Nephron (organoid): ENCODE measurements around the gene COMP.

Experiments
- H3K27ac Mint-ChIP-seq, 3 experiments: 2 replicates each; pipeline ENCODE4 v1.8.0; 2020; ENCODE audit warnings: mixed read lengths in 3 of 3, mild to moderate bottlenecking in 2 of 3, moderate library complexity in 1 of 3
- H3K27me3 Mint-ChIP-seq: 2 replicates; pipeline ENCODE4 v1.8.0; 2021; ENCODE audit warnings: low read depth, mild to moderate bottlenecking, moderate library complexity, mixed read lengths
- H3K36me3 Mint-ChIP-seq: 2 replicates; pipeline ENCODE4 v1.8.0; 2020; ENCODE audit warnings: low read depth, mixed read lengths
- H3K4me1 Mint-ChIP-seq: 2 replicates; pipeline ENCODE4 v1.8.0; 2020; ENCODE audit warnings: mixed read lengths
- H3K4me3 Mint-ChIP-seq, 3 experiments: 2 replicates each; pipeline ENCODE4 v1.8.0; 2020; ENCODE audit warnings: mild to moderate bottlenecking in 3 of 3, mixed read lengths in 3 of 3, moderate library complexity in 2 of 3
- H3K9me3 Mint-ChIP-seq: 2 replicates; pipeline ENCODE4 v1.8.0; 2020; ENCODE audit warnings: mixed read lengths
- CTCF ChIP-seq, 3 experiments: fragments of 200-600 bp; sonication (generic); IDR thresholded peaks; one replicate each; pipeline ENCODE4 v1.5.0; 2021; ENCODE audit warnings: antibody characterized with exemption in 3 of 3; ENCODE audit not compliant: unreplicated experiment in 3 of 3

The COMP gene

DNA sequence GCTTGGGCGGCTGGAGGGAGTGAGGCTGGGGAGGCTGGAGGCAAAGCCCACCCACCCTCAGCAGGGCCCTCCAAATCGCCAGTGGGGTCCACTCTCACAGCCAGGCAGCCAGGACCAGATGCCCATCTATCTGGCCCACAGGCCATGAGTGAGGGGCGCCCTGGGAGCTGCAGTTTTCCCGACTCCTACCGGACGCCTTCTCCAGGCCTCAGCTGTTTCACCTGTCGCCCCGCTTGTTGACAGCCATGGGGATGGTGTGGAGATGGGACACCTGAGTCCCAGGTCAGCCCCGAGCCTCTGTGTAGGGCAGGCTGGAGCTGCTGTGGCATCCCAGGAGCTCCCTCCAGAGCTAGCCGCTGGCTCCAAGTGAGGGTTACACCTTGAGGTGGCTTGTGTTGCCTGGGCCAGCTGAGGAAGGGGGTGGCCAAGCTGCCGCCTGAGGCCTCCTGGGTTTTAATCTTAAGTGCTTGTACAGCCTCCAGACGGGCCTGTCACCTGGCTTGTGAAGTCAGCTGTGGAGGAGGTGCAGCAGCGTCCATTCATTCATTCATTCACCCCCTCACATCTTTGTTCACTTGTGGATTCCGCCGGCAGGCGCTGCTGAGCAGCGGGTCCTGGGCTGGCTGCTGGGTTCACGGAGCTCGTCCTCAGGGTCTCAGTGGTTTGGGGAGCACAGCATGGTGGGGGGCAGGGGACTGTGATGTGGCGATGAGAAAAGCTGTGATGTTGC, 52.0 kb downstream of the COMP start:
- Mint-ChIP-seq H3K4me1 (peaks cover 31% of the 10 kb centered on the region), H3K36me3 (no peaks in the 10 kb centered on the region), H3K9me3 (no peaks in the 10 kb centered on the region), H3K27me3 (peaks cover 4% of the 10 kb centered on the region), H3K4me3 (no peak overlapping the region), H3K27ac (no peak overlapping the region)
- TF ChIP-seq CTCF (IDR thresholded peaks at IDR 0.05; ENCODE audit: unreplicated experiment in 3 of 3), result no peak

- Mint-ChIP-seq H3K9me3 (no peaks in the 10 kb centered on the region), H3K36me3 (no peaks in the 10 kb centered on the region), H3K27me3 (peaks cover 4% of the 10 kb centered on the region), H3K4me1 (peaks cover 29% of the 10 kb centered on the region), H3K4me3 (no peak overlapping the region), H3K27ac (peak overlapping the region; percentile 55 to 86 (median 66))
- no peak for TF ChIP-seq CTCF (IDR thresholded peaks at IDR 0.05; ENCODE audit: unreplicated experiment in 3 of 3)
Measured at GRCh38 chr19:18737954-18738351, 53.2 kb downstream of the COMP start.

GRCh38 chr19:18737337-18737953, 53.7 kb downstream of the COMP start:
- Mint-ChIP-seq H3K27me3 (peaks cover 4% of the 10 kb centered on the region), H3K36me3 (no peaks in the 10 kb centered on the region)
- TF ChIP-seq CTCF (IDR thresholded peaks at IDR 0.05; ENCODE audit: unreplicated experiment in 3 of 3), result no peak

GRCh38 chr19:18736415-18737336, 54.4 kb downstream of the COMP start:
- Mint-ChIP-seq H3K4me3 (no peak overlapping the region), H3K27me3 (peaks cover 4% of the 10 kb centered on the region), H3K4me1 (peaks cover 33% of the 10 kb centered on the region), H3K36me3 (no peaks in the 10 kb centered on the region), H3K27ac (peak overlapping the region in 1 of 3 experiments; percentile 6), H3K9me3 (no peaks in the 10 kb centered on the region)
- TF ChIP-seq CTCF (IDR thresholded peaks at IDR 0.05; ENCODE audit: unreplicated experiment in 3 of 3), result no peak

More at GRCh38 chr19:18737337-18737953, 53.7 kb downstream of the COMP start:
- Mint-ChIP-seq H3K27ac (peak overlapping the region; percentile 55 to 86 (median 66)), H3K9me3 (no peaks in the 10 kb centered on the region), H3K4me3 (no peak overlapping the region), H3K4me1 (peaks cover 28% of the 10 kb centered on the region)

DNA sequence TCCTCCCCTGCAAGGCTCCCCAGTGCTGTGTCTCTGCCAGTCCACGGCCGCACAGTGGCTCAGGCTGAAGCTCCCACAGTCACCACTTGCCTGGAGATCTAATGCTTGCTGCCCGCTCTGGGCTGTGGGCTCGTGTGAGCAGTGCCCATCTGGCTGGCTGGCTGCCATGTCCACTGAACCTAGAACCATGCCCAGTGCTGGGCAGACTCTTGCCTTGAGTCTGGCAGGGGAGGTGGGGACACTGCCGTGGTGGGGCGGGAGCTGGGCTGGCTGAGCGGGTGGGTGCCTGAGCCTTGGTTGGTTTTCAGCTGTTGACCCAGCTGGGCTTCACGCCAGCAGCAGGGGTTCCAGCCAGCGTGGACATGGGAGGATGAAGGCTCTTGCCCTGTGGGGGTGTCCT, 55.4 kb downstream of the COMP start:
- H3K4me1 Mint-ChIP-seq, result peaks cover 39% of the 10 kb centered on the region
- no peak for TF ChIP-seq CTCF (IDR thresholded peaks at IDR 0.05; ENCODE audit: unreplicated experiment in 3 of 3)
- H3K27ac Mint-ChIP-seq, result peak overlapping the region in 1 of 3 experiments; percentile 53
- peaks cover 9% of the 10 kb centered on the region for H3K27me3 Mint-ChIP-seq
- H3K9me3 Mint-ChIP-seq, result no peaks in the 10 kb centered on the region
- H3K36me3 Mint-ChIP-seq, result no peaks in the 10 kb centered on the region
- no peak overlapping the region for H3K4me3 Mint-ChIP-seq
